GM12878 (cell line): Measurements from ENCODE around the gene IGSF6.

Experiments used
- NFYB ChIP-seq: IDR thresholded peaks from 2 replicates; pipeline ENCODE4 v1.6.1; 2011; ENCODE audit warnings: low read depth, mild to moderate bottlenecking, low read length, improper control_type of control experiment, moderate library complexity; ENCODE audit not compliant: insufficient read depth
- TF ChIP-seq, protein P1 (sequence below): IDR thresholded peaks from 2 replicates; pipeline ENCODE4 v1.6.1; 2012; ENCODE audit warnings: low read depth, low read length, improper control_type of control experiment
- TF ChIP-seq, protein P2 (sequence below), 3 experiments: IDR thresholded peaks in 2 of 3; conservative IDR thresholded peaks in 1 of 3; 2 replicates each; pipeline ENCODE4 v1.5.1; 2011; ENCODE audit warnings: low read depth in 3 of 3, low read length in 3 of 3, mild to moderate bottlenecking in 3 of 3, control low read depth in 2 of 3, moderate library complexity in 2 of 3, inconsistent platforms in 1 of 3, mixed read lengths in 1 of 3; ENCODE audit not compliant: control insufficient read depth in 2 of 3, insufficient read depth in 1 of 3; ENCODE audit errors: extremely low read depth in 1 of 3

DNA sequence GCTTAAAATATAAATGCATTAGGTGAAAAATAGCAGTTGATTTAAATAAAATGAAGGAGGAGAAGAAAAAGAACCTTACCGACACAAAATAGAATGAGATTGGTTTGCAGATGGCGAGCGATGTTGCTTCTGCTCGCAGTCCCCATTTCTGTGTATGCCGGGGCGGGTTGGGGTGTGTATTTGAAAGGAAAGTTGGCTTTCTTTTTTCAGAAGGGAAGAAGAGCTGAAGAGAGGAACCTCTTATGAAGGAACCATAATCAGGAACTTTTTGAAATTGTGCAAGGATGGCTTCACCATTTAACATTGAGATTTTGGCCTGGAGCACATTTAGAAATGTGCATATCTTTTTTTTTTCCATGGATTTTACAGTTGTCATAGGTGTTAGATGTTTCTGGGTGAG is at the start of gene IGSF6:
- TF ChIP-seq, protein P1, sequence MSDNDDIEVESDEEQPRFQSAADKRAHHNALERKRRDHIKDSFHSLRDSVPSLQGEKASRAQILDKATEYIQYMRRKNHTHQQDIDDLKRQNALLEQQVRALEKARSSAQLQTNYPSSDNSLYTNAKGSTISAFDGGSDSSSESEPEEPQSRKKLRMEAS: no peak
- TF ChIP-seq, protein P2, sequence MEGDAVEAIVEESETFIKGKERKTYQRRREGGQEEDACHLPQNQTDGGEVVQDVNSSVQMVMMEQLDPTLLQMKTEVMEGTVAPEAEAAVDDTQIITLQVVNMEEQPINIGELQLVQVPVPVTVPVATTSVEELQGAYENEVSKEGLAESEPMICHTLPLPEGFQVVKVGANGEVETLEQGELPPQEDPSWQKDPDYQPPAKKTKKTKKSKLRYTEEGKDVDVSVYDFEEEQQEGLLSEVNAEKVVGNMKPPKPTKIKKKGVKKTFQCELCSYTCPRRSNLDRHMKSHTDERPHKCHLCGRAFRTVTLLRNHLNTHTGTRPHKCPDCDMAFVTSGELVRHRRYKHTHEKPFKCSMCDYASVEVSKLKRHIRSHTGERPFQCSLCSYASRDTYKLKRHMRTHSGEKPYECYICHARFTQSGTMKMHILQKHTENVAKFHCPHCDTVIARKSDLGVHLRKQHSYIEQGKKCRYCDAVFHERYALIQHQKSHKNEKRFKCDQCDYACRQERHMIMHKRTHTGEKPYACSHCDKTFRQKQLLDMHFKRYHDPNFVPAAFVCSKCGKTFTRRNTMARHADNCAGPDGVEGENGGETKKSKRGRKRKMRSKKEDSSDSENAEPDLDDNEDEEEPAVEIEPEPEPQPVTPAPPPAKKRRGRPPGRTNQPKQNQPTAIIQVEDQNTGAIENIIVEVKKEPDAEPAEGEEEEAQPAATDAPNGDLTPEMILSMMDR (IDR thresholded peaks at IDR 0.05 in 2 of 3, conservative IDR thresholded peaks at IDR 0.05 in 1 of 3; ENCODE audit: control insufficient read depth in 2 of 3, extremely low read depth in 1 of 3, insufficient read depth in 1 of 3, low read depth in 3 of 3, low read length in 3 of 3): no peak
- no peak for TF ChIP-seq NFYB
